NT2/D1 (cell line): ENCODE data around the gene BMPR1A.

Experiments
- DNase-seq: peaks from one replicate; pipeline ENCODE4 v3.0.0-alpha.2; 2011; ENCODE audit warnings: low read depth, low spot score
- H3K27me3 ChIP-seq: 2 replicates; pipeline ENCODE4 v1.6.0; 2011; ENCODE audit warnings: mild to moderate bottlenecking; ENCODE audit not compliant: insufficient read length, insufficient read depth
- H3K36me3 ChIP-seq: 2 replicates; pipeline ENCODE4 v1.6.1; 2011; ENCODE audit warnings: mild to moderate bottlenecking, low read length, mixed read lengths; ENCODE audit not compliant: insufficient read depth, insufficient read length
- H3K4me1 ChIP-seq: 2 replicates; pipeline ENCODE4 v1.5.1; 2011; ENCODE audit not compliant: insufficient read depth, insufficient read length
- H3K4me3 ChIP-seq: 2 replicates; pipeline ENCODE4 v1.5.1; 2011; ENCODE audit warnings: low read depth; ENCODE audit not compliant: insufficient read length
- H3K9ac ChIP-seq: 2 replicates; pipeline ENCODE4 v1.6.0; 2011; ENCODE audit warnings: low read depth; ENCODE audit not compliant: insufficient read length
- H3K9me3 ChIP-seq: 2 replicates; pipeline ENCODE4 v1.5.1; 2011; ENCODE audit warnings: mild to moderate bottlenecking, low read length; ENCODE audit not compliant: insufficient read depth
- SUZ12 ChIP-seq: IDR thresholded peaks from 2 replicates; pipeline ENCODE4 v1.6.1; 2011; ENCODE audit not compliant: insufficient read length, insufficient read depth; ENCODE audit errors: extremely low read depth
- YY1 ChIP-seq: IDR thresholded peaks from 2 replicates; pipeline ENCODE4 v1.6.1; 2011; ENCODE audit not compliant: insufficient read length, insufficient read depth
- ZNF274 ChIP-seq: IDR thresholded peaks from 2 replicates; pipeline ENCODE4 v1.6.1; 2011; ENCODE audit warnings: mild to moderate bottlenecking, low read depth, low read length

The BMPR1A gene

DNA sequence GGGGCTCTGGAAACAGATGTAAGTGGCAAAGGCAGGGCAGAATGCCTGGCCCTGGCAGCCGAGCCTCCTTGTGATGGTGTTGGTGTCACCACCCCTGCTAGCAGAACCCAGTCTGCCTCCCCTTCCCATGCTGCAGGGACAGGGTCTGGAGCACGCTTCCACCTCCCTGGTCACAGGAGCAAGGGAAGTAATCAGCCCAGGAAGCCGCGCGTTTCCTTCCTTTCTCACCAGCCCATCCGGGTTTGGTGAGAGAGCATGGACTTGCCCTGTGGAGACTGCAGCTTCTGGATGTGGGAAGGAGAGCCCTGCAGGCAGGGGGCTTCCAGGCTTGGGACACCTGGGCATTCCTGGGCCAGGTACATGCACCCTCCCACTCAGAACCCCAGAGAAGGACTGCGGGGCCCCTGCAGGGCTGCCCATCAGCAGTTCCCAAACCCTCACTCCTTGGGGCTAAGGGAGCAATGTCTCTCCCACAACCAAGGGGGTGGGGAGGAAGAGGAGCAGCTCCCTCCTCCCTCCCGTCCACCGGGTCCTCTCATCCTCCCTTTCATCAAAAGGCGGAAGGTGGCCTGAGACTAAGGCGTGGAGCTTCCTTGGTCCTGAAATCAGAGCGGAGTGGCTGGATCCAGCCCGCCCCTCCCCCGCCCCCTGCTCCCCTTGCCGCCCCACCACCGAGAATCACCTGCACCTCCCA is 199.2 kb downstream of the BMPR1A start:
- no peak overlapping the region for H3K4me3 ChIP-seq
- H3K9ac ChIP-seq = peak overlapping the region; percentile 74
- no peaks in the 10 kb centered on the region for H3K36me3 ChIP-seq
- TF ChIP-seq SUZ12 = no peak
- no peak for TF ChIP-seq YY1
- no peak for TF ChIP-seq ZNF274
- no peak for DNase-seq
- H3K4me1 ChIP-seq = peaks cover 52% of the 10 kb centered on the region
- H3K9me3 ChIP-seq = peaks cover 20% of the 10 kb centered on the region; the same call in 1 of the 2 replicates
- H3K27me3 ChIP-seq = no peaks in the 10 kb centered on the region

DNA sequence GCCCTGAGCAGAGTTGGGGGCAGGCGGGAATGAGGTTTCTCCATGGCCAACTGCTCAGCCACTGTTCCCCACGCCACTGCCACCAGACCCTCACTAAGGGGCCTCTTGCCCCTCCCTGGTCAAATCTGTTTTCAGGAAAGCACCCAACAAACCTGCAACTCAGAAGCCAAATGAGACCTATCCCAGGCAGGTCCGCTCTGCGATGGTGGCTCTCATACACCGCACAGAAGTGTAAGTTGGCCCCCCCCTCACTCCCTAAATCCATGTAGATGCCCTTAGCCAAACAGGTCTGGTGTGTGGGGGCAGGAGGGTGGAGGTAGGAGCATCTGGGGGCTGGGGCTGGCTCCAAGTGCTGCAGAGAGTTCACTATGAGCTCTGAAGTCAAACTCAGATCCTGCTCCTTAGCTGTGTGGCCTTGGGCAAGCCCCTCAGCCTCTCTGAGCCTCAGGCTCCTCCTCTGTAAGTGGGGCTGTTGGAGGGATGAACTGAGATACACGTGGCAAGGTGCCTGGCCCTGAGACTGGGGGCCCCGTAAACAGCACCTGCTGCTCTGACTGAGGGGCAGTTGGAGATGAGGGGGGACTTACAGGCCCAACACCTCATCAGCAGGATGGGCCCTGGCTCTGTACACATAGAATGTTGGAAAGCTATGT is 199.9 kb downstream of the BMPR1A start:
- Histone ChIP-seq H3K4me1 (peaks cover 58% of the 10 kb centered on the region), H3K27me3 (no peaks in the 10 kb centered on the region), H3K9me3 (peaks cover 17% of the 10 kb centered on the region; the same call in 1 of the 2 replicates), H3K36me3 (no peaks in the 10 kb centered on the region), H3K4me3 (no peak overlapping the region), H3K9ac (no peak overlapping the region)
- DNase-seq = no peak
- TF ChIP-seq ZNF274 (no peak), YY1 (no peak), SUZ12 (no peak)

DNA sequence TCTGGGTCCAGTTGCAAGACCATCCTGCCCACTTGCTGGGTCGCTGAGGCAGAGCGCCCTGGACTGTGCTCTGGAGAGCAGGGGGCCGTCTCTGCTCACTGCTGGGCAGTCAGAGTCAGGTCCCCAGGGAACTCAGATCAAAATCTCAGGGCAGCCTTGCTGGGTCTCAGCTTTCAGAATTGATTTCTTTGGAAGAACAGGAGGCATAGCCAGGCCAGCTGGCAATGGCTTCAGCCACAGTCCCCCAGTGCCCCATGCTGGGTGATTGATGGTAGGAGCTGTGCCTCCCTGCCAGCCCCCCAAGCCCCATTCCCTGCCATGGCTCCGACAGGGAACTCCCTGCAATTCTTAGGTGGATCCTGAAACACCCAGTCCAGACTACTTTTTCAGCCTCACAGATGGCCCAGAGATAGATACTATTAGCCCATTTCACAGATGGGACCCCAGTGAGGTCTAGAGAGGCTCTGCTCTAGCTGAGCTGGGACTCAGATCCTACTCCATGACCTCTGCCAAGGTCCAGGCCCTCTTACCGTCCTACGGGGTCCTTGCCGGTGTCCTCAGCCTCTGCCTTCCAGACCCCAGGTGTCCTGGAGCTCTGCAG is 200.5 kb downstream of the BMPR1A start:
- Histone ChIP-seq H3K27me3 (no peaks in the 10 kb centered on the region), H3K4me3 (no peak overlapping the region), H3K4me1 (peaks cover 64% of the 10 kb centered on the region), H3K36me3 (no peaks in the 10 kb centered on the region), H3K9ac (no peak overlapping the region), H3K9me3 (peaks cover 11% of the 10 kb centered on the region; the same call in 1 of the 2 replicates)
- TF ChIP-seq YY1 (no peak), SUZ12 (no peak), ZNF274 (no peak)
- DNase-seq = no peak

DNA sequence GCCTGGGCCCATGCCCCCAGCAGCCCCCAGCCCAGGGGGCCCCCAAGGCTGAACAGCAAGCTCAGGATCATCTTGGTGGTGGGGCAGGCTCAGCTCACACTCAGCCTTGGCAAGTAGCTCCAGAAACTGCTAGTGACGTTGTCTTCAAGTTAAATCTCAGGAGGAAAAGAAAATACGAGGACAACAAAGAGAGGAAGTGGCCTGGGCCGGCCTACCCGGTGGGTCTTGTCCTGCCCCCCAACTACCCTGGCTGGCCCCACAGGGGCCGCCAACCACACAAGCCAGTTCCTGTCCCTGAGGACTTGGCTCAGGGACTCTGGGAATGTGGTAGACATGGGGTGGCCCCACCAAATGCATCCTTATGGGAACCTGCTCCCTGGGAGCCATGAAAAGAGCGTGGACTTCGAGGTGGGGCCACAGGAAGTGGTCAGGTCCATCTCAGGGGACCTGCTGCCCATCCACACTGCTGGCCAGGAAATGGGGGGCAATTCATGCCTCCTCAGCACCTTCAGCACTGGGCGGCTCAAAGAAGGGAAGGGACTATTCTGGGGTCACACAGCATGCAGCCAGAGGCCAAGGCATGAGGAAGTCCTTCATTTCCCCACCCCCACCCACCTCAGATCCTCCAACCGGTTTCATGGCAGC is 201.2 kb downstream of the BMPR1A start, which contains the start of gene MMRN2:
Gene MMRN2, minus strand, starts transcription at position 145 of the 645 bp plus-strand sequence. Its CDS starts 74 bp downstream, at position 71.
- no peaks in the 10 kb centered on the region for H3K36me3 ChIP-seq
- no peak for TF ChIP-seq SUZ12
- TF ChIP-seq ZNF274 = no peak
- TF ChIP-seq YY1 = no peak
- H3K9ac ChIP-seq = no peak within 1 kb of the TSS
- no peak for DNase-seq
- H3K4me3 ChIP-seq = no peak within 1 kb of the TSS
- H3K4me1 ChIP-seq = peaks cover 67% of the 10 kb centered on the region
- H3K9me3 ChIP-seq = peaks cover 4% of the 10 kb centered on the region; the same call in 1 of the 2 replicates
- no peaks in the 10 kb centered on the region for H3K27me3 ChIP-seq

DNA sequence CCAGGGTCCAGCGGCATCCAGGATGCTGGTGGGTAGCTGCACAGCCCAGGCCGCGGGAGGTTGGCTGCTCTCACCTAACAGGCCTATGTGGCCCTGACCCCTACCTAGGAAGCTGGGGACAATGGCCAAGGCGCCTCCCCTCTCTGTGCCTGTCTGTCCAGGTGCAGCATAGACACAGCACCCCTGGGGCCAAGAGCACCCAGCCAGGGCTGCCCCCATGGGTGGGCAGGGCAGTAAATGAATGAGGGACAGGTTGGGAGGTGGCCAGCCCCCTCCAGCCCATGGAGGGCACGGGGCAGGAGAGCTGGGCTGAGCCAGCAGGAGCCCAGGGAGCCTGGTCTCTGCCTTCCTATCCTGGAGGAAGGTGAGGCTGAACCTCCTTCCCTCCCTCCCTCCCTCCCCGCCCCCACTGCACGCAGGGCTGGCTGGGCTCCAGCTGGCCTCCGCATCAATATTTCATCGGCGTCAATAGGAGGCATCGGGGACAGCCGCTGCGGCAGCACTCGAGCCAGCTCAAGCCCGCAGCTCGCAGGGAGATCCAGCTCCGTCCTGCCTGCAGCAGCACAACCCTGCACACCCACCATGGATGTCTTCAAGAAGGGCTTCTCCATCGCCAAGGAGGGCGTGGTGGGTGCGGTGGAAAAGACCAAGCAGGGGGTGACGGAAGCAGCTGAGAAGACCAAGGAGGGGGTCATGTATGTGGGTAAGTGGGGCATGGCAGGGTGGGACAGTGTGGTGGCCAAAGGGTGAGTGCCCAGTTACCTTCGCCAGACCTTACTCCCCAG is 201.9 kb downstream of the BMPR1A start, which contains the start of gene SNCG:
Gene SNCG, plus strand, starts transcription at position 484 of the 785 bp plus-strand sequence. Its CDS starts 99 bp downstream, at position 583.
- Histone ChIP-seq H3K27me3 (no peaks in the 10 kb centered on the region), H3K36me3 (no peaks in the 10 kb centered on the region), H3K9me3 (no peaks in the 10 kb centered on the region), H3K4me3 (no peak within 1 kb of the TSS), H3K4me1 (peaks cover 67% of the 10 kb centered on the region), H3K9ac (peak within 1 kb of the TSS; percentile 64)
- TF ChIP-seq YY1 = no peak
- no peak for TF ChIP-seq ZNF274
- no peak for TF ChIP-seq SUZ12
- DNase-seq = no peak

GRCh38 chr10:86958901-86959736 is 202.7 kb downstream of the BMPR1A start:
- H3K9me3 ChIP-seq = no peaks in the 10 kb centered on the region
- TF ChIP-seq SUZ12 (no peak), YY1 (no peak), ZNF274 (no peak)
- no peak for DNase-seq
- peaks cover 63% of the 10 kb centered on the region for H3K4me1 ChIP-seq
- H3K36me3 ChIP-seq = no peaks in the 10 kb centered on the region
- H3K9ac ChIP-seq = peak overlapping the region; percentile 64
- no peaks in the 10 kb centered on the region for H3K27me3 ChIP-seq
- no peak overlapping the region for H3K4me3 ChIP-seq
